HG03060 (cell line): ENCODE measurements around the gene KCNK7.
"Not testable (repeated sequence)": the region's sequence is repeated elsewhere in the genome, so short reads cannot be mapped to it uniquely, and the experiment has no call there.

ENCODE experiments used
- ATAC-seq: cut with Tn5 transposase; IDR thresholded peaks from one replicate; pipeline ENCODE4 v1.9.1; 2021; ENCODE audit warnings: low read depth, moderate number of reproducible peaks; ENCODE audit not compliant: unreplicated experiment

Gene KCNK7

DNA sequence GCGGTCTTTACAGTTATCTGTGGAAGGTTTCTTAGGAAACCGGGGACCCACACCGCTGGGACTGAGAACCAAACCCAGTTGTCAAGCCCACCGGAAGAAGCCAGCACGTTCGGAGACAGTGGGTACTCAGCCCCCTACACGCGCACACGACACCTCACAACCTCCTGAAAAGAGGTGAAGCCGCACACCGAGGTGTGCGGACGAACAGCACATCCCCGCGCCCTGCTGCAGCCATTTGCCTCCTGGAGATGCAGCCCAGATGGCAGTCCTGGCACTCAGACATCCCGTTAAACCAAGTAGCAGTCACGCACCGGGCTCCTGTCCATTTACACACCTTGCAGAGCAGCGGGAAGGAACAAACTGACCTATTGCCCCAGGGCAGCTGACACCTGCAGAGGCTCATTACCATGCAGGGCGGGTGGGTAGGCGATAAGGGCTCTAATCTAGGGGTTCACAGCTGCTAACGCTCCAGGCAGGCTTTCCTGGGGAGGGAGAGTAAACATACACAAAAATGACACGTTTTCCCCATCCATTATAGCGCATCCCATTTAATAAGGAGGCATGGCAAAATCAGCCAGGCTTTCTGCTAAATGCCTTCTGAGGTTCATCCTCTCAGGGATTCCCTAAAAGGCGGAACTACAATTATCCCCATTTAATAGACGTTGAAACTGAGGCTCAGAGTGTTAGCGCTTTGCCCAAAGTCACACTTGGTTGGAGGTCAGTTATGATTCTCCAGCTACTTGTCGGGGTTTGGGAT is 20.6 kb downstream of the KCNK7 start:
- ATAC-seq: no peak

- no peak for ATAC-seq
Measured at GRCh38 chr11:65574109-65574810, 21.3 kb downstream of the KCNK7 start.

DNA sequence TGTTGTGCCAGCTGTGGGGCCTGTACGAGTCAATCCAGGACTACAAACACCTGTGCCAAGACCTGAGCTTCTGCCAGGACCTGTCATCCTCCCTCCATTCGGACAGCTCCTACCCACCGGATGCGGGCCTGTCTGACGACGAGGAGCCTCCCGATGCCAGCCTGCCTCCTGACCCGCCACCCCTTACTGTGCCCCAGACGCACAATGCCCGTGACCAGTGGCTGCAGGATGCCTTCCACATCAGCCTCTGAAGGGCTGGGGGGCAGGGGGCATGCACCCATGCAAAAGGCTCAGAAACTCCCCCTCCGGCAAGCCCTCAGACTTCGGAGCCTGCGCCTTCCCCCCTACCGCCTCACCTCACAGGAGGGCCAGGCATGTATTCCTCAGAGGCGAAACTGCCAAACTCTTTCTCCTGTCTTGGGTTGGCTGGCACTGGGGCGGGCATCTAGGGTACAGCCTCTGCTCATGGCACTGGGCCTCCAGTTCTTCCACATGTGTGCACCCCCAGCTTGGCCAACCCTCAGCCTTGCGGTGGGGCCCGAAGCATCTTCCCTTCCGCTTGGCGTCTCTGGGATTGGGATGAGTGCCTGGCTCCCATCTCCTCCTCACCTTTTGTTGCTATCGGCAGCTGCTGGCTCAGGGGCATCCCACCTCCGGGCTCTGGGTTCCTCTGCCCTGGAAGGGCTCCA is 22.1 kb downstream of the KCNK7 start:
- no peak for ATAC-seq

DNA sequence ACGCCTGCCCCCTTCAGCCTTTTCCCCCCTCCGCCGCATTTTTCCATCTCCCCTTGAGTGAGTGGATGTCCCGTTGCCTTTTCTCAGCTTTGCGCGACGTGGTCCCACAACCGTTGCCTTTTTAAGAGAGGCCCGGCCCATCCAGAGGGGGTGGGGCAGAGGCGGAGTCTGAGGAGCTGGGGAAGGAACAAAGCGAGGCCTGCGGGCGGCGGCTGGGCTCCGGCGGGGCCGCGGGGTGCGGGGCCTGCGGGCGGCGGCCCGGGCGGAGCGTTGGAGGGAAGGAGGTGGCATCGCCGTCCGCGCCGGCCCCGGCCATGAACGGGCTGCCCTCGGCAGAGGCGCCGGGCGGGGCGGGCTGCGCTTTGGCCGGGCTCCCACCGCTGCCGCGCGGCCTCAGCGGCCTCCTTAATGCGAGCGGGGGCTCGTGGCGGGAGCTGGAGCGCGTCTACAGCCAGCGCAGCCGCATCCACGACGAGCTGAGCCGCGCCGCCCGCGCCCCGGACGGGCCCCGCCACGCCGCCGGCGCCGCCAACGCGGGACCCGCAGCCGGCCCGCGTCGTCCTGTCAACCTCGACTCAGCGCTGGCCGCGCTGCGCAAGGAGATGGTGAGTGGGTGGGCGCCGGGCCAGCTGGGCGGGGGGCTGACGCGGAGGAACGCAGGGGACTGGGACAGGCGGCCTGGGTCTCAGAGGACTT is 23.1 kb downstream of the KCNK7 start, which contains the start of gene FAM89B:
Gene FAM89B, plus strand, starts transcription at position 183 of the 696 bp plus-strand sequence. Its CDS starts 132 bp downstream, at position 315.
- ATAC-seq: no peak

GRCh38 chr11:65571940-65572339 is 23.7 kb downstream of the KCNK7 start:
- no peak for ATAC-seq

GRCh38 chr11:65571420-65571819 is 24.2 kb downstream of the KCNK7 start:
- ATAC-seq: no peak

- peak; percentile 46 for ATAC-seq
Measured at GRCh38 chr11:65569973-65570918, 25.4 kb downstream of the KCNK7 start, which contains the start of gene ZNRD2. TSS of gene ZNRD2 (plus strand) at chr11:65570477. CDS start at chr11:65570492, 15 bp downstream.

GRCh38 chr11:65569164-65569972 is 26.2 kb downstream of the KCNK7 start:
- peak; percentile 1 for ATAC-seq

DNA sequence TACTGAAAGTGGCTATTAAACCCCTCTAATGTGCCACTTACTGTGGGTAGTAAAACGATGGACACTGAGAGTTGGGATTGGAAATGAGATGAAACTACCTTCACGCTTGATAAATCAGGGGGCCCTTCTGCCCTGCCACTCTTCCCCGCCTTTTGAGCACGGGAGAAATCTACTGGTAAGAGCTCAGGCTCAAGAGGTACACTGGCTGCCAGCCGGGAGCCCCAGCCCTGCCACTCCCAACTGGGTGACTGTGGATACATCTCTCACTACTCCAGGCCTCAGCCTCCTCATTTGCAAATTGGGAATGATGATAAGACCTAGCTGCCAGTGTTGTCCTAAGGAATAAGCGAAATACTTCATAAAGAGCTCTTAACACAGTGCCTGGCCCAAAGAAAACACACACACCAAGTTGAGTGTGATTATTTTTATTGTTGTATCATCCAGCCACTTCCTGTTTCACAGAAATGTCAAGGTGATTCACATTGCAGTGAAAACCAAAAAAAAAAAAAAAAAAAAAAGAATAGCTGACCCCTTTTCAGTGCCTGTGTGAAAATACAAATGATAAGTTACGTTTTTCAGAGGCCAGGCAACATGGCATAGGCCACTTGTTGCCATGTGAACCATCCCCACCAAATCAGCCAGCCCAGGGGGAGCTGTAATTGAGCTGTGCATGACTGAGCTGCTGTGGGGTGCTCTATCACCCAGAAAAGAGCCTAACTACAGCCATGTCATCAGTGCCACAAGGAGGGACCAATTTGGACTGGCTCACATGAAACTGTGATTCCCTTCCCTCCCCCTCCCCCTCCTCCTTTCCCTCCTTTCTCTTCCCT is 29.8 kb downstream of the KCNK7 start:
- no peak for ATAC-seq

- ATAC-seq: not testable (repeated sequence)
Measured at GRCh38 chr11:65564879-65565559, 30.6 kb downstream of the KCNK7 start.

GRCh38 chr11:65563601-65564000 is 32.0 kb downstream of the KCNK7 start:
- no peak for ATAC-seq

DNA sequence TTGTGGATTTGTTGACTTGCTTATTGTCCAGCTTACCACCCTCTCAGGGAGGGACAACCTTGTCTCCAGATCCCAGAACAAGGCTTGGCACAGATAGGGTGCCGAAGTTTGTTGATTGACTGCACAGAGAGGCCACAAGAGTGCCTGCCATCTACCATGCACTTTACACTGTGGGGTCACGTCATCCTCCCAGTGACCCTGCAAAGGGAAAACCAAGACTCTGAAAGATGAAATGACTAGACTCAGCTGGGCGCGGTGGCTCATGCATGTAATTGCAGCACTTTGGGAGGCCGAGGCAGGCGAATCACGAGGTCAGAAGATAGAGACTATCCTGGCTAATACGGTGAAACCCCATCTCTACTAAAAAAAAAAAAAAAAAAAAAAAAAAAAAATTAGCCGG is 32.8 kb downstream of the KCNK7 start:
- ATAC-seq: no peak

DNA sequence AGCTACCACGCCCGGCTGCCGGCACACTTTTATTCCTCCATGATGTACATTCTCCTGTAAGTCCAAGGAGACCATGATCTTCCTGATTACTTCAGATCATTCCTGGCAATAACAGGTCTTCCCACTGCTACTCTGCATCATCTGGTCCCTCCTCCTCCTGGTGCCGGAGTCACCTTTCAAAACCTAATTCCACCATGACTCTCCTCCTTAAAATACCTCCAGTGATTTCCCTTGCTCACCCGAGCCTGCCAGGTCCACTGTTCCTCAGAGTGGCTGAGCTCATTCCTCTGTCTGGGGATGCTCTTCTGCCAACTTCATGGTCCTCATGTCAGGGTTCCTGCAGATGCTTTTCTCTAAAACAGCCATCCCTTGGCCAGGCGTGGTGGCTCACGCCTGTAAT is 33.6 kb downstream of the KCNK7 start:
- no peak for ATAC-seq

DNA sequence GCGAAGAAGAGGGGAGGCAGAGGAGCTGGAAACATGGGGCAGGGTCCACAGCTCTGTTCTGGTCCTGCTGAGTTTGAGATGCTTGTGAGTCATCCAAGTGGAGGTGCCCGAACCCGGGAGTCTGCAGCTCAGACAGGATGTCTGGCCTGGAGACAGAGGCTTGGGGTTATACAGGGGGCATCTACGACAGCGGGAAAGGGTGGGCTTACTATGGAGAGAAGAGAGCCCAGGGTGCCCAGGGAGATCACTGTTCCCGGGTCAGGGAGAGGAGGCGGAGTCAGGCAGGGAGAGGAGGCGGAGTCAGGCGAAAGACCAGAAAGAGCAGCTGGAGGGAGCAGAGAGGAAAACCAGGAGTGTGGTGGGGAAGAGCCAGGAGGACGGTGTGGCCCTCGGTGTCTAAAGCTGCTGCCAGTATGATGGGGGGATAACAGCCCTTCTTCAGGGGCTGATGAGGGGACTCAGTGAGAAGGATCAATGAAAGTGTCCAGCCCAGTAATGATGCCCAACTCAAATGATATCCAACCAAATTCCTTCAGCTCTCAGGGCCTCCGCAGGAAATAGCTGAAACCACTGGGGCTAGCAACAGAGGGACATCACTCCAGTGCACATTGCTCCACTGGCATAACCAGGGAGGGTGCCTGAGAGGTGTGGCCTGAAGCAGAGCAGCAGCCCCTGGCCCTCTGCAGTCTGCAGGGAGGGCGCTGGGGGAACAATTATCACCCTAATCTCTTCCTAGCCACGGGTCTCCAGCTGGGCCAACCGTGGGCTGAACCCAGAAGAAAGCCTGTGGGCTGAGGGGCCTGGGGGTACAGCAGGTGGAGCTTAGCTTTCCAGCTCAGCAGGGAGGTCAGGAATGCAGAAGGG is 34.8 kb downstream of the KCNK7 start:
- ATAC-seq: no peak

DNA sequence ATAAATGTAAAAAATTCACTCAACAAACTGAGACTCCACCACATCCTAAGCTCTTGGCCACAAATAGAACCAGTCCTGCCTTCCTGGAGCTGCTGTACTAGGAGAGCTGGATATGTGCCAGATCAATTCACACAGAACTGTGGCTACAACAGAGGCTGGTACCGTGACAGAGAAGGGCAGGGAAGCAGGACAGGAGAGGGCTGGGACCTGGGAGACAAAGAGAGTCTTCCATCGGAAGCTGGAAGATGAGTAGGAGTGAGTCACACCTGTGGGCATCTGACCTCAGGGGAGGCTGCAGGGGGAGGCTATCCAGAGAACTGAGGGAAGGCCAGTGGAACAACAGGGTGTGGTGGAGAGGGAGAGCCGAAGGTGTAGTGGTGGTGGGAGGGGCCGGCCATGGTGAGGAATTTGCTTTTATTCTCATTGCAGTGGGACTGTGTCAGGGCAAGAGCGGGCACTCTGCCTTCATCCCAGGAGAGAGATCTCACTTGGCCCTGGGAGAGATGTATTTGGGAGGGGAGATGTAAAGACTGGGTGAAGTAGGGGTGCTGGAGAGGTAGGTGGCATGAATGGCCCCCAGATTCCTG is 35.6 kb downstream of the KCNK7 start:
- ATAC-seq: no peak

DNA sequence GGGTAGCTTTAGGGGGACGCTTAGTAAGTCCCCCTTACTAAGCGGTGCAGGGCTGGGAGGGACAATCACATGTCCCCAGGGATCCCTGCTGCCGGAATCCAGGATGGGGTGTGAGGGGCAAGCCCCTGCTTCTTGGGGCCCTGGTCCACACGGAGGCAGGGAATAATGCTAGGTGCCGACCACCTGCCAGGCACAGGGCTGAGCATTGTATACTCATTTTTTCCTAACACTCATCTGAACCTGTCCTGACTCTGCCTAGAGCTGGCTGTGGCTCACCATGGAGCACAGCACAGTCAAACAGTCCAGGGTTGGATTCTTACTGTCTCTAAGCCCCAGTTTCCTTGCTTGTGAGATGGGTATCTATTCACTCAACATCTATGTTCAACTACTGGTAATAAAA is 36.1 kb downstream of the KCNK7 start:
- no peak for ATAC-seq
